ENCODE measurements around the gene ZBP1. TPM values are rescaled to one million over a fixed set of nuclear protein-coding genes. Genes with fewer than 3 reads are reported as not detected.

Gene ZBP1
- polyA plus RNA-seq, 4 donors, result 0.37 to 2.7 (median 1.6) TPM

GRCh38 chr20:57557926-57558613 is 62.2 kb downstream of the ZBP1 start:
- Histone ChIP-seq H3K27ac (ENCODE audit: low read depth in 1 of 3, low read length in 2 of 3) (peak overlapping the region in 2 of 3 donors; percentile 70 to 88), H3K4me3 (ENCODE audit: low read depth in 1 of 3, low read length in 3 of 3) (no peak overlapping the region), H3K27me3 (ENCODE audit: control insufficient read depth in 3 of 3, insufficient read depth in 3 of 3, low read length in 3 of 3) (no peaks in the 10 kb centered on the region), H3K4me1 (ENCODE audit: control insufficient read depth in 3 of 3, insufficient read depth in 2 of 3, low read depth in 1 of 3, low read length in 2 of 3) (peaks cover 0 to 42% (median 10%) of the 10 kb centered on the region in 3 donors), H3K9me3 (ENCODE audit: control insufficient read depth in 2 of 2, insufficient read depth in 1 of 2, low read depth in 1 of 2, low read length in 1 of 2) (peaks cover 0 to 29% of the 10 kb centered on the region in 2 donors), H3K36me3 (ENCODE audit: control insufficient read depth in 3 of 3, insufficient read depth in 2 of 3, low read depth in 1 of 3, low read length in 3 of 3) (peaks cover 0 to 12% (median 9%) of the 10 kb centered on the region in 3 donors)
- FAIRE-seq, result no peak
- DNase-seq, result peak in 1 of 2 donors; percentile 38
- 44 to 72% (median 53%) methylated on average over 9 of the region's 9 CpGs for WGBS, 3 donors

GRCh38 chr20:57556980-57557274 is 63.3 kb downstream of the ZBP1 start:
- no peak overlapping the region for H3K27ac ChIP-seq (ENCODE audit: low read depth in 1 of 3, low read length in 2 of 3)
- FAIRE-seq, result no peak
- peaks cover 0 to 18% of the 10 kb centered on the region in 2 donors for H3K9me3 ChIP-seq (ENCODE audit: control insufficient read depth in 2 of 2, insufficient read depth in 1 of 2, low read depth in 1 of 2, low read length in 1 of 2)
- DNase-seq, result no peak
- H3K4me3 ChIP-seq (ENCODE audit: low read depth in 1 of 3, low read length in 3 of 3), result no peak overlapping the region
- peaks cover 0 to 42% (median 10%) of the 10 kb centered on the region in 3 donors for H3K4me1 ChIP-seq (ENCODE audit: control insufficient read depth in 3 of 3, insufficient read depth in 2 of 3, low read depth in 1 of 3, low read length in 2 of 3)
- H3K27me3 ChIP-seq (ENCODE audit: control insufficient read depth in 3 of 3, insufficient read depth in 3 of 3, low read length in 3 of 3), result no peaks in the 10 kb centered on the region
- WGBS, 3 donors, result 82 to 92% (median 84%) methylated on average over 3 of the region's 3 CpGs
- peaks cover 0 to 3% (median 2%) of the 10 kb centered on the region in 3 donors for H3K36me3 ChIP-seq (ENCODE audit: control insufficient read depth in 3 of 3, insufficient read depth in 2 of 3, low read depth in 1 of 3, low read length in 3 of 3)

GRCh38 chr20:57555457-57556184 is 64.6 kb downstream of the ZBP1 start:
- FAIRE-seq, result no peak
- 75 to 91% (median 82%) methylated on average over 11 of the region's 11 CpGs for WGBS, 3 donors
- Histone ChIP-seq H3K27ac (ENCODE audit: low read depth in 1 of 3, low read length in 2 of 3) (no peak overlapping the region), H3K4me3 (ENCODE audit: low read depth in 1 of 3, low read length in 3 of 3) (no peak overlapping the region), H3K36me3 (ENCODE audit: control insufficient read depth in 3 of 3, insufficient read depth in 2 of 3, low read depth in 1 of 3, low read length in 3 of 3) (no peaks in the 10 kb centered on the region), H3K27me3 (ENCODE audit: control insufficient read depth in 3 of 3, insufficient read depth in 3 of 3, low read length in 3 of 3) (no peaks in the 10 kb centered on the region), H3K9me3 (ENCODE audit: control insufficient read depth in 2 of 2, insufficient read depth in 1 of 2, low read depth in 1 of 2, low read length in 1 of 2) (peaks cover 0 to 7% of the 10 kb centered on the region in 2 donors), H3K4me1 (ENCODE audit: control insufficient read depth in 3 of 3, insufficient read depth in 2 of 3, low read depth in 1 of 3, low read length in 2 of 3) (peaks cover 0 to 36% (median 10%) of the 10 kb centered on the region in 3 donors)
- DNase-seq, result no peak

Other genes starting within 250 kb of the ZBP1 start
- 10 to 100 TPM; 13.2 to 17.5 (median 15.8) TPM for gene RBM38, start 229.0 kb downstream of the ZBP1 start, polyA plus RNA-seq
- under 1 TPM in 2 of 4 donors, not detected in 2; 0.03 TPM for gene CTCFL, start 95.3 kb downstream of the ZBP1 start, polyA plus RNA-seq
- gene PCK1, start 59.3 kb downstream of the ZBP1 start, polyA plus RNA-seq, result 100 to 1,000 TPM in 2 of 4 donors, 10 to 100 TPM in 1, 1 to 10 TPM in 1; 5.5 to 439 (median 97.2) TPM
- gene PMEPA1, start 89.6 kb upstream of the ZBP1 start, polyA plus RNA-seq, result 10 to 100 TPM in 2 of 4 donors, 1 to 10 TPM in 2; 4.0 to 12.7 (median 9.6) TPM